ENCODE results near the gene ITSN1. TPM values are rescaled to one million over a fixed set of nuclear protein-coding genes. Genes with fewer than 3 reads are reported as not detected.

ITSN1 gene
- total RNA-seq, 2 donors from 2014 or later: 2.5 to 2.9 TPM

DNA sequence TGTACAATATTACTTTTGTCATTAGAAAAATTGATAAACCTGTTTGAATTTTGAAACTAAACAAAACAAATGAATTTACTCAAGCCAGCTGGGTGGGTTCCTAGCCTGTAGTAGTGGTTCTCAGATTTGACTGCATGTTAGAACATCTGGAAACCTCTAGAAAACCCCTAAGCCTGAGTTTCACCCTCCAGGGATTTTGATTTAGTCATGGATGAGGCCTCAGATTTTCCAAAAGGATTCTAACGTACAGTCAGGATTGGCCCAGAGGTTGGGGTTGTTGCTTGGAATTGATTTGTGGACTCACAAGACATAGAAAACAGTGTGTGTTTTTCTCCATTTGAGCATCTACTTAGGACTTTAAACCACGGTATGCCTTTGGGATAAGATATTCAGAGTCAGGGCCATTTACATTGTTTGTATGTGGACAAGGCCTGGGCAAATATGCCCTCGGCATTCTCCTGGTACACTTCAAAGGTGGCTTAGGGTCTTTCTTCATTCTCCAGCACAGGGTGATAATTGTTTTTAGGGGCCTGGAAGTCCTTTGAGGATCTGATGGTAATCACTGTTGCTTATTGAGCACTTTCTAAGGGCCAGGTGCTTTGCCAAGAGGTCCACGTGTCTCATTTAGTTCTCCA, 230.7 kb downstream of the ITSN1 start:
- no peak for DNase-seq
- ATAC-seq: no peak
- Mint-ChIP-seq H3K27me3 (peaks cover 27% of the 10 kb centered on the region), H3K4me3 (no peak overlapping the region), H3K4me1 (peaks cover 5% of the 10 kb centered on the region), H3K36me3 (ENCODE audit: low read depth) (no peaks in the 10 kb centered on the region), H3K27ac (no peak overlapping the region)
- H3K9me3 ChIP-seq (ENCODE audit: control insufficient read depth, low read length, poor library complexity, severe bottlenecking): no peaks in the 10 kb centered on the region

DNA sequence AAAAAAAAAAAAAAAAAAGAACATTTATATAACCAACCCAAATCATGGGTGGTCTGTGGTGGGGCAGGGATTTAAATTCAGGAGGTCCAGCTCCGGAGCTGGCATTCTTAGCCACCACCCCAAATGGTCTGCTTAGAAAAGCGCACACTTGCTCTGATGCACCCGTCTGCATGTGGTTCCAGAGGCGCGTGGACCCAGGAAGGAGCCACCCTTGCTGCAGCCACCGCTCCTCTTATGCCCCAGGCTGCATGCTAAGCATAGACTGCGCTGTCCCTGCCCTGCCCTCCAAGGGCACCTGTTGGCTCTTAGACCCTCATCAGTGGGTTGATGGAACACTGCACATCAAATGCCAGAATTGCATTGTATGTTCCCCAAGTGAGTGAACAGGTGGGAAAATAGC, 231.9 kb downstream of the ITSN1 start:
- H3K27me3 Mint-ChIP-seq: peaks cover 38% of the 10 kb centered on the region
- ATAC-seq (no peak), DNase-seq (no peak)
- peaks cover 2% of the 10 kb centered on the region for H3K36me3 Mint-ChIP-seq (ENCODE audit: low read depth)
- peaks cover 5% of the 10 kb centered on the region for H3K4me1 Mint-ChIP-seq
- no peaks in the 10 kb centered on the region for H3K9me3 ChIP-seq (ENCODE audit: control insufficient read depth, low read length, poor library complexity, severe bottlenecking)
- no peak overlapping the region for H3K4me3 Mint-ChIP-seq
- no peak overlapping the region for H3K27ac Mint-ChIP-seq

DNA sequence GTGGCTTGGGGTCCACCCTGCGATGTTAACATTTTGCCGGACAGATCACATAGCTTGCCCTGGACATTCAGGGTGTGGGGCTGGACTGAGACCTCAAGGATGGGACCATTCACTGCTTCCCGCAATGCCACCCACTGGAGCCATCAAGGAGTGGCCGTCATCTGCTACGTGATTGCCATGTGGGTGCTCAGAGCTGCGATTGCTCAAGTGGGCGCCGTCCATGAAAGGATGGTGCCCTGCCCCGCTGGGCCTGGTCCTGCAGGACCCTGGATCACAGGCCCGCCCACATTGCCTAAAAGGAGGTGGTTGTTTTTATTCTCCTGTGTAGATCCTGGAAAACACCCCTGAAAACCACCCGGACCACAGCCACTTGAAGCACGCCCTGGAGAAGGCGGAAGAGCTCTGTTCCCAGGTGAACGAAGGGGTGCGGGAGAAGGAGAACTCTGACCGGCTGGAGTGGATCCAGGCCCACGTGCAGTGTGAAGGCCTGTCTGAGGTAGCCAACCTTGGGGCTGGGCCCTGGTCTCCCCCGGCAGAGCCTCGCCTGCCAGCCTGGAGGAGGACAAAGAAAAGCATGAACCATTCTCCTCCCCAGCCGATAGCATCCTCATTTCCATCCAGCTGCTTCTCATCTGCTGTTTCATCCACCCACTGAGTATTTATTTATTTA, 232.9 kb downstream of the ITSN1 start:
- Mint-ChIP-seq H3K36me3 (ENCODE audit: low read depth) (peaks cover 2% of the 10 kb centered on the region), H3K4me3 (no peak overlapping the region), H3K27me3 (peaks cover 34% of the 10 kb centered on the region), H3K4me1 (peaks cover 5% of the 10 kb centered on the region), H3K27ac (no peak overlapping the region)
- ATAC-seq (no peak), DNase-seq (no peak)
- no peaks in the 10 kb centered on the region for H3K9me3 ChIP-seq (ENCODE audit: control insufficient read depth, low read length, poor library complexity, severe bottlenecking)

DNA sequence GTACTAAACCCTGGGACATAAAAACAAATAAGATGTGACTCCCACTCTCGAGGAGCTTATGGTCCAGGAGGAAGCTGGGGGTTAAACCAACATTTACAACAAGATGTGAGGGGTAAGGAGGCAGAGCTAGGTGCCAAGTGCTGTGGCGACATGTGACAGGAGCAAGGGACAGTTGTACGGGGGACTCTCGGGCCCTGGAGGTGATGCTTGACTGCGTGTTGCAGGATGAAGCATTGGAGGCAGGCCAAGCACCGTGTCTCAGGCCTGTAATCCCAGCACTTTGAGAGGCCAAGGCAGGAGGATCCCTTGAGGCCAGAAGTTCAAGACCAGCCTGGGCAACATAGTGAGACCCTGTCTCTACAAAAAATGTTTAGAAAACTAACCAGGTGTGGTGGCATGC, 236.5 kb downstream of the ITSN1 start:
- Mint-ChIP-seq H3K4me1 (peaks cover 5% of the 10 kb centered on the region), H3K27ac (no peak overlapping the region), H3K27me3 (peaks cover 33% of the 10 kb centered on the region), H3K36me3 (ENCODE audit: low read depth) (peaks cover 2% of the 10 kb centered on the region), H3K4me3 (no peak overlapping the region)
- DNase-seq: no peak
- no peak for ATAC-seq
- H3K9me3 ChIP-seq (ENCODE audit: control insufficient read depth, low read length, poor library complexity, severe bottlenecking): no peaks in the 10 kb centered on the region

- Mint-ChIP-seq H3K4me3 (no peak overlapping the region), H3K27me3 (peaks cover 42% of the 10 kb centered on the region), H3K4me1 (peaks cover 5% of the 10 kb centered on the region), H3K27ac (no peak overlapping the region), H3K36me3 (ENCODE audit: low read depth) (peaks cover 5% of the 10 kb centered on the region)
- no peak for DNase-seq
- no peaks in the 10 kb centered on the region for H3K9me3 ChIP-seq (ENCODE audit: control insufficient read depth, low read length, poor library complexity, severe bottlenecking)
- ATAC-seq: no peak
Observed at GRCh38 chr21:33880626-33881025, 238.3 kb downstream of the ITSN1 start.

GRCh38 chr21:33881689-33882440, 239.6 kb downstream of the ITSN1 start:
- Mint-ChIP-seq H3K27ac (no peak overlapping the region), H3K4me1 (peaks cover 5% of the 10 kb centered on the region), H3K27me3 (peaks cover 36% of the 10 kb centered on the region), H3K4me3 (no peak overlapping the region), H3K36me3 (ENCODE audit: low read depth) (peaks cover 5% of the 10 kb centered on the region)
- ATAC-seq: no peak
- H3K9me3 ChIP-seq (ENCODE audit: control insufficient read depth, low read length, poor library complexity, severe bottlenecking): no peaks in the 10 kb centered on the region
- no peak for DNase-seq

- Mint-ChIP-seq H3K4me3 (no peak overlapping the region), H3K27ac (no peak overlapping the region), H3K4me1 (no peaks in the 10 kb centered on the region), H3K36me3 (ENCODE audit: low read depth) (peaks cover 4% of the 10 kb centered on the region), H3K27me3 (peaks cover 26% of the 10 kb centered on the region)
- no peak for DNase-seq
- H3K9me3 ChIP-seq (ENCODE audit: control insufficient read depth, low read length, poor library complexity, severe bottlenecking): no peaks in the 10 kb centered on the region
- ATAC-seq: no peak
Observed at GRCh38 chr21:33883118-33883517, 240.8 kb downstream of the ITSN1 start.

DNA sequence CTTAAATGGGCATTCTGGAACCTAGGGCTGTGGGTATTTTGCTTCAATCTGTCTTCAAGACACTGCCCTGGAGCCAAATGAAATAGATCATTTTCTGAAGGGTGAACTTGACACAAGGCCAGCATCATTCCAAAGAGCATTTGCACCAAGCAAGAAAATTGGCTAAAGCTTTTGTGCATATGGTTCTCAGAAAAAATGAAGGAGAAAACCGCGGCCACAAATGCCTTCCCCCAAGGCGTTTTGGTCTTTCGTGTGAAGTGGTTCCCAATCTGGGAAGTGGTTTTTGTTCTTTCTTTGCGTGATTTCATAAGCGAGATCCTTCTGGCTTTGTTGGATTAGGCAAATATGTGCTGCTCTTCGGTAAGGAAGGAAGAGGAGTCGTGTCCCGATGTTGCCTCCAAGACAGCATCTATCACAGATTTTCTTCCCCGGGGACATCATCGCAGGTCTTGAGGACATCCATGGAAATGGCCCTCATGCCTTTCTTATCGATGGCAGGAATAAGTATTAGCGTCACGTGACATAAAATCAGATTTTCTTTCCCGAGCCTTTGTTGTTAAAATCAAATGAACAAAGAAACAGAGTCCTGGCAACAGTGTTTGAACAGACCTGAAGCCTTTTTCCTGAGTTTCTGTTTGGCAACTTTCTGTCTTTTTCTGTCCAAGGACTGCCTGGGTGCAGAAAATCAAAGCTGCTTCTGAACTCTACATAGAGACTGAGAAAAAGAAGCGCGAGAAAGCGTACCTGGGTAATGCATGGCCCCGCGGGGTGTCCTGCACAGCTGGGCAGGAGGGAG, 242.3 kb downstream of the ITSN1 start:
- Mint-ChIP-seq H3K27me3 (peaks cover 17% of the 10 kb centered on the region), H3K36me3 (ENCODE audit: low read depth) (peaks cover 2% of the 10 kb centered on the region), H3K27ac (no peak overlapping the region), H3K4me1 (no peaks in the 10 kb centered on the region), H3K4me3 (no peak overlapping the region)
- DNase-seq: no peak
- H3K9me3 ChIP-seq (ENCODE audit: control insufficient read depth, low read length, poor library complexity, severe bottlenecking): no peaks in the 10 kb centered on the region
- ATAC-seq: no peak

DNA sequence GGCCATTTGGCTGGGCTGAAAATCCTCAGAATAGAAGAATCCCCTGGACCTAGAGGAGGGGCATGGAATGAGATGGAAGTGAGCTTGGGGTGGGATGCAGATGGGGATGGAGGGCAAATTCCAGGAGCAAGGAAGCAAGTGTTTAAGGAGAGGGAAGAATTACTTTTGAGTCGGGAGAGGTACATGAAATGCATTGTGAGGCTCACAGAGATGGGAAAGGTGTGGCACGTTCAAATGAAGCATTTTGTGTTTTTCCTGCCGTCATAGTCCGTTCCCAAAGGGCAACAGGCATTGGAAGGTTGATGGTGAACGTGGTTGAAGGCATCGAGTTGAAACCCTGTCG, 242.8 kb downstream of the ITSN1 start:
- no peak for DNase-seq
- no peak overlapping the region for H3K27ac Mint-ChIP-seq

GRCh38 chr21:33886321-33886720, 244.0 kb downstream of the ITSN1 start:
- no peak overlapping the region for H3K4me3 Mint-ChIP-seq
- H3K27me3 Mint-ChIP-seq: peaks cover 25% of the 10 kb centered on the region
- H3K9me3 ChIP-seq (ENCODE audit: control insufficient read depth, low read length, poor library complexity, severe bottlenecking): no peaks in the 10 kb centered on the region
- ATAC-seq (no peak), DNase-seq (no peak)
- H3K27ac Mint-ChIP-seq: no peak overlapping the region
- peaks cover 2% of the 10 kb centered on the region for H3K36me3 Mint-ChIP-seq (ENCODE audit: low read depth)
- H3K4me1 Mint-ChIP-seq: no peaks in the 10 kb centered on the region

More for the DNA sequence above, 242.8 kb downstream of the ITSN1 start:
- Mint-ChIP-seq H3K4me3 (no peak overlapping the region), H3K36me3 (ENCODE audit: low read depth) (peaks cover 2% of the 10 kb centered on the region), H3K27me3 (peaks cover 17% of the 10 kb centered on the region), H3K4me1 (no peaks in the 10 kb centered on the region)
- ATAC-seq: no peak
- H3K9me3 ChIP-seq (ENCODE audit: control insufficient read depth, low read length, poor library complexity, severe bottlenecking): no peaks in the 10 kb centered on the region

DNA sequence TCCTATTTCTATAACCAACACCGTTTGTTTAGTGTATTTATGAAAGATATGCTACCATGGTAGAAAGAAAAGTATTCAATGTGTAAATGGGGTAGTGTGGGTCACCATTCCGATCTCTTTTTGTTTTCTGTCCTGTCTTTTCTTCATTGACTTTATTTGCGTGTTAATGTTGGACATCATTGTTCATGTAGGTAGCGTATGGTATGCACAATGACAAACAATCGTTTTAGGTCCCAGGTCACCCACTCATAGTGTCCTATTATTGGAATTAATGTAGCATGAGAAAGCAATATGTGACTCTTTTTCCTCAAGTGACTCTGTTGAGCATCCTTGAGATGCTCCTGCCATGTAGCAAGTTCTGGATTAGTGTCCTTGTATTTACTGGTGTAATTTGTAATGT, 247.9 kb downstream of the ITSN1 start:
- H3K36me3 Mint-ChIP-seq (ENCODE audit: low read depth): no peaks in the 10 kb centered on the region
- DNase-seq (no peak), ATAC-seq (no peak)
- H3K9me3 ChIP-seq (ENCODE audit: control insufficient read depth, low read length, poor library complexity, severe bottlenecking): no peaks in the 10 kb centered on the region
- H3K4me1 Mint-ChIP-seq: peaks cover 7% of the 10 kb centered on the region
- H3K27ac Mint-ChIP-seq: no peak overlapping the region
- H3K27me3 Mint-ChIP-seq: peaks cover 21% of the 10 kb centered on the region
- H3K4me3 Mint-ChIP-seq: no peak overlapping the region

- H3K27me3 Mint-ChIP-seq: peaks cover 26% of the 10 kb centered on the region
- H3K36me3 Mint-ChIP-seq (ENCODE audit: low read depth): no peaks in the 10 kb centered on the region
- peaks cover 11% of the 10 kb centered on the region for H3K4me1 Mint-ChIP-seq
- no peaks in the 10 kb centered on the region for H3K9me3 ChIP-seq (ENCODE audit: control insufficient read depth, low read length, poor library complexity, severe bottlenecking)
- no peak for DNase-seq
- H3K27ac Mint-ChIP-seq: no peak overlapping the region
- H3K4me3 Mint-ChIP-seq: no peak overlapping the region
- ATAC-seq: no peak
Observed at GRCh38 chr21:33892853-33893252, 250.6 kb downstream of the ITSN1 start.

GRCh38 chr21:33893917-33894316, 251.6 kb downstream of the ITSN1 start:
- H3K9me3 ChIP-seq (ENCODE audit: control insufficient read depth, low read length, poor library complexity, severe bottlenecking): no peaks in the 10 kb centered on the region
- Mint-ChIP-seq H3K27ac (no peak overlapping the region), H3K36me3 (ENCODE audit: low read depth) (no peaks in the 10 kb centered on the region), H3K4me3 (no peak overlapping the region), H3K27me3 (peaks cover 26% of the 10 kb centered on the region), H3K4me1 (peaks cover 11% of the 10 kb centered on the region)
- DNase-seq (no peak), ATAC-seq (no peak)

All from T-helper 17 cell (primary cell).